GM19240 (cell line): Measurements from ENCODE around the gene TASL.
"Not testable (repeated sequence)": the region's sequence is repeated elsewhere in the genome, so short reads cannot be mapped to it uniquely, and the experiment has no call there.

Experiments
- DNase-seq: peaks from one replicate; pipeline ENCODE4 v3.0.0; 2011; ENCODE audit warnings: low spot score; ENCODE audit not compliant: insufficient read length

Gene TASL

GRCh38 chrX:30580641-30581040 lies 3.1 kb upstream of the TASL start:
- no peak for DNase-seq

- no peak for DNase-seq
Observed at GRCh38 chrX:30576881-30577280, 685 bp downstream of the TASL start.

- DNase-seq = no peak
Observed at GRCh38 chrX:30573125-30573524, 4.4 kb downstream of the TASL start.

- DNase-seq = no peak
Observed at GRCh38 chrX:30572678-30573077, 4.9 kb downstream of the TASL start.

GRCh38 chrX:30572004-30572403 lies 5.6 kb downstream of the TASL start:
- no peak for DNase-seq

GRCh38 chrX:30570505-30570904 lies 7.1 kb downstream of the TASL start:
- DNase-seq = no peak

GRCh38 chrX:30568136-30568535 lies 9.4 kb downstream of the TASL start:
- DNase-seq = no peak

GRCh38 chrX:30563070-30563469 lies 14.5 kb downstream of the TASL start:
- DNase-seq = not testable (repeated sequence)

GRCh38 chrX:30561191-30561590 lies 16.4 kb downstream of the TASL start:
- no peak for DNase-seq

- DNase-seq = no peak
Observed at GRCh38 chrX:30538271-30538670, 39.3 kb downstream of the TASL start.

GRCh38 chrX:30533835-30534234 lies 43.7 kb downstream of the TASL start:
- DNase-seq = no peak

- no peak for DNase-seq
Observed at GRCh38 chrX:30533266-30533665, 44.3 kb downstream of the TASL start.

- DNase-seq = no peak
Observed at GRCh38 chrX:30530606-30531005, 47.0 kb downstream of the TASL start.

GRCh38 chrX:30525732-30526131 lies 51.8 kb downstream of the TASL start:
- no peak for DNase-seq

GRCh38 chrX:30521440-30522182 lies 56.0 kb downstream of the TASL start:
- no peak for DNase-seq

GRCh38 chrX:30513284-30513683 lies 64.3 kb downstream of the TASL start:
- no peak for DNase-seq
